ENCODE measurements around the gene STAT1.

Gene STAT1

DNA sequence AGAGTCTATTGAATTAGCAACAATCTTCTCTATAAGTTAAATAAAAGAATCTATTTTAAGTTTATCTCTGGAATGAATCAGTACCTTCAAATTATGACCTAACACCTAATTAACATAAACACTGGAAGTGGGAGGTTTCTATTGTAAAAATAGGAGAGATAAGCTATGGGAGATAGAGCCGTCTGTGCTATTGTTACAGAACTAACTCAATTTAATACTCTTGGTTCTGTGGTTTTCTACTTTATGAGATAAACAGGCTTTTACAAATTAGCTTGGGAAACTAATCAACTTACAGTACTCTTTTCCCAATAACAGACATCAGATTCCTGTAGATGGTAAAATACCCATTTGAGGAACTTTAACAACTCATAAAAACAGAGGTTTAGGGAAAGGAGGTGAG is 25.6 kb upstream of the STAT1 start (continued):
- TF ChIP-seq, protein P1, sequence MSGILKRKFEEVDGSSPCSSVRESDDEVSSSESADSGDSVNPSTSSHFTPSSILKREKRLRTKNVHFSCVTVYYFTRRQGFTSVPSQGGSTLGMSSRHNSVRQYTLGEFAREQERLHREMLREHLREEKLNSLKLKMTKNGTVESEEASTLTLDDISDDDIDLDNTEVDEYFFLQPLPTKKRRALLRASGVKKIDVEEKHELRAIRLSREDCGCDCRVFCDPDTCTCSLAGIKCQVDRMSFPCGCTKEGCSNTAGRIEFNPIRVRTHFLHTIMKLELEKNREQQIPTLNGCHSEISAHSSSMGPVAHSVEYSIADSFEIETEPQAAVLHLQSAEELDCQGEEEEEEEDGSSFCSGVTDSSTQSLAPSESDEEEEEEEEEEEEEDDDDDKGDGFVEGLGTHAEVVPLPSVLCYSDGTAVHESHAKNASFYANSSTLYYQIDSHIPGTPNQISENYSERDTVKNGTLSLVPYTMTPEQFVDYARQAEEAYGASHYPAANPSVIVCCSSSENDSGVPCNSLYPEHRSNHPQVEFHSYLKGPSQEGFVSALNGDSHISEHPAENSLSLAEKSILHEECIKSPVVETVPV (CRISPR knock-in tag; IDR thresholded peaks at IDR 0.05), result no peak
- TF ChIP-seq ZNF70 (CRISPR knock-in tag; IDR thresholded peaks at IDR 0.05), result peak; percentile 72; the same call in 1 of the 2 replicates
- TF ChIP-seq, protein P2, sequence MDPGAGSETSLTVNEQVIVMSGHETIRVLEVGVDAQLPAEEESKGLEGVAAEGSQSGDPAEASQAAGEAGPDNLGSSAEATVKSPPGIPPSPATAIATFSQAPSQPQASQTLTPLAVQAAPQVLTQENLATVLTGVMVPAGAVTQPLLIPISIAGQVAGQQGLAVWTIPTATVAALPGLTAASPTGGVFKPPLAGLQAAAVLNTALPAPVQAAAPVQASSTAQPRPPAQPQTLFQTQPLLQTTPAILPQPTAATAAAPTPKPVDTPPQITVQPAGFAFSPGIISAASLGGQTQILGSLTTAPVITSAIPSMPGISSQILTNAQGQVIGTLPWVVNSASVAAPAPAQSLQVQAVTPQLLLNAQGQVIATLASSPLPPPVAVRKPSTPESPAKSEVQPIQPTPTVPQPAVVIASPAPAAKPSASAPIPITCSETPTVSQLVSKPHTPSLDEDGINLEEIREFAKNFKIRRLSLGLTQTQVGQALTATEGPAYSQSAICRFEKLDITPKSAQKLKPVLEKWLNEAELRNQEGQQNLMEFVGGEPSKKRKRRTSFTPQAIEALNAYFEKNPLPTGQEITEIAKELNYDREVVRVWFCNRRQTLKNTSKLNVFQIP (CRISPR knock-in tag; IDR thresholded peaks at IDR 0.05; ENCODE audit: borderline replicate concordance, low read depth), result no peak
- no peak for TF ChIP-seq GLIS3 (CRISPR knock-in tag; IDR thresholded peaks at IDR 0.05)
- TF ChIP-seq TOX (CRISPR knock-in tag; IDR thresholded peaks at IDR 0.05; ENCODE audit: borderline replicate concordance), result no peak
- TF ChIP-seq, protein P3, sequence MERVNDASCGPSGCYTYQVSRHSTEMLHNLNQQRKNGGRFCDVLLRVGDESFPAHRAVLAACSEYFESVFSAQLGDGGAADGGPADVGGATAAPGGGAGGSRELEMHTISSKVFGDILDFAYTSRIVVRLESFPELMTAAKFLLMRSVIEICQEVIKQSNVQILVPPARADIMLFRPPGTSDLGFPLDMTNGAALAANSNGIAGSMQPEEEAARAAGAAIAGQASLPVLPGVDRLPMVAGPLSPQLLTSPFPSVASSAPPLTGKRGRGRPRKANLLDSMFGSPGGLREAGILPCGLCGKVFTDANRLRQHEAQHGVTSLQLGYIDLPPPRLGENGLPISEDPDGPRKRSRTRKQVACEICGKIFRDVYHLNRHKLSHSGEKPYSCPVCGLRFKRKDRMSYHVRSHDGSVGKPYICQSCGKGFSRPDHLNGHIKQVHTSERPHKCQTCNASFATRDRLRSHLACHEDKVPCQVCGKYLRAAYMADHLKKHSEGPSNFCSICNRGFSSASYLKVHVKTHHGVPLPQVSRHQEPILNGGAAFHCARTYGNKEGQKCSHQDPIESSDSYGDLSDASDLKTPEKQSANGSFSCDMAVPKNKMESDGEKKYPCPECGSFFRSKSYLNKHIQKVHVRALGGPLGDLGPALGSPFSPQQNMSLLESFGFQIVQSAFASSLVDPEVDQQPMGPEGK (CRISPR knock-in tag; IDR thresholded peaks at IDR 0.05; ENCODE audit: borderline replicate concordance), result no peak
- TF ChIP-seq TCF4 (CRISPR knock-in tag; IDR thresholded peaks at IDR 0.05; ENCODE audit: borderline replicate concordance), result peak; percentile 68; the same call in 1 of the 2 replicates
- no peak for TF ChIP-seq ISL1 (CRISPR knock-in tag; IDR thresholded peaks at IDR 0.05)

DNA sequence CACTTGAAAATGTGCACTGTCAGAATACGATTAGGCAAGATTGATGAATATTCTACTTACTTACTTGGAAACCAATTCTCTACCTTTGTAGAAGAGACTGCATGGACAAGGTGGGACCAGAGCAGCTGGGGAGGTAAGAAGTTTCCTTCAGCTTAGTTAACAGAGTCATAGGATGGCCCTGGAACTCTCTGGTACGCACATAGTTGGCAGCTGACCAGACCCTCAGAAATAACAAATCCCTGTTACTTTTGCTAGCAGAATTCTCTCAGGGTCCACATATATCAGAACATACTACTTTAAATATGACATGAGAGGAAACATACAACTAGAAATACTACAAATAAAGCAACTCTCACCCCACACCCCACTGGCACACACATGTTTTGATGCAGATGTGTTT is 24.8 kb upstream of the STAT1 start:
- TF ChIP-seq CSDC2 (CRISPR knock-in tag; IDR thresholded peaks at IDR 0.05) (no peak), ZC3H10 (CRISPR knock-in tag; IDR thresholded peaks at IDR 0.05) (no peak), ISL1 (CRISPR knock-in tag; IDR thresholded peaks at IDR 0.05) (no peak), BACH2 (CRISPR knock-in tag; IDR thresholded peaks at IDR 0.05; ENCODE audit: borderline replicate concordance) (no peak), ZNF70 (CRISPR knock-in tag; IDR thresholded peaks at IDR 0.05) (no peak), TOX (CRISPR knock-in tag; IDR thresholded peaks at IDR 0.05; ENCODE audit: borderline replicate concordance) (no peak), SNAI2 (CRISPR knock-in tag; IDR thresholded peaks at IDR 0.05) (no peak), ZNF565 (CRISPR knock-in tag; conservative IDR thresholded peaks at IDR 0.05; ENCODE audit: low read depth) (no peak), TCF4 (CRISPR knock-in tag; IDR thresholded peaks at IDR 0.05; ENCODE audit: borderline replicate concordance) (no peak)
- TF ChIP-seq, protein P4, sequence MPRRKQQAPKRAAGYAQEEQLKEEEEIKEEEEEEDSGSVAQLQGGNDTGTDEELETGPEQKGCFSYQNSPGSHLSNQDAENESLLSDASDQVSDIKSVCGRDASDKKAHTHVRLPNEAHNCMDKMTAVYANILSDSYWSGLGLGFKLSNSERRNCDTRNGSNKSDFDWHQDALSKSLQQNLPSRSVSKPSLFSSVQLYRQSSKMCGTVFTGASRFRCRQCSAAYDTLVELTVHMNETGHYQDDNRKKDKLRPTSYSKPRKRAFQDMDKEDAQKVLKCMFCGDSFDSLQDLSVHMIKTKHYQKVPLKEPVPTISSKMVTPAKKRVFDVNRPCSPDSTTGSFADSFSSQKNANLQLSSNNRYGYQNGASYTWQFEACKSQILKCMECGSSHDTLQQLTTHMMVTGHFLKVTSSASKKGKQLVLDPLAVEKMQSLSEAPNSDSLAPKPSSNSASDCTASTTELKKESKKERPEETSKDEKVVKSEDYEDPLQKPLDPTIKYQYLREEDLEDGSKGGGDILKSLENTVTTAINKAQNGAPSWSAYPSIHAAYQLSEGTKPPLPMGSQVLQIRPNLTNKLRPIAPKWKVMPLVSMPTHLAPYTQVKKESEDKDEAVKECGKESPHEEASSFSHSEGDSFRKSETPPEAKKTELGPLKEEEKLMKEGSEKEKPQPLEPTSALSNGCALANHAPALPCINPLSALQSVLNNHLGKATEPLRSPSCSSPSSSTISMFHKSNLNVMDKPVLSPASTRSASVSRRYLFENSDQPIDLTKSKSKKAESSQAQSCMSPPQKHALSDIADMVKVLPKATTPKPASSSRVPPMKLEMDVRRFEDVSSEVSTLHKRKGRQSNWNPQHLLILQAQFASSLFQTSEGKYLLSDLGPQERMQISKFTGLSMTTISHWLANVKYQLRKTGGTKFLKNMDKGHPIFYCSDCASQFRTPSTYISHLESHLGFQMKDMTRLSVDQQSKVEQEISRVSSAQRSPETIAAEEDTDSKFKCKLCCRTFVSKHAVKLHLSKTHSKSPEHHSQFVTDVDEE (CRISPR knock-in tag; IDR thresholded peaks at IDR 0.05), result no peak
- TF ChIP-seq, protein P1 (CRISPR knock-in tag; IDR thresholded peaks at IDR 0.05), result no peak
- TF ChIP-seq, protein P2 (CRISPR knock-in tag; IDR thresholded peaks at IDR 0.05; ENCODE audit: borderline replicate concordance, low read depth), result no peak
- TF ChIP-seq, protein P5, sequence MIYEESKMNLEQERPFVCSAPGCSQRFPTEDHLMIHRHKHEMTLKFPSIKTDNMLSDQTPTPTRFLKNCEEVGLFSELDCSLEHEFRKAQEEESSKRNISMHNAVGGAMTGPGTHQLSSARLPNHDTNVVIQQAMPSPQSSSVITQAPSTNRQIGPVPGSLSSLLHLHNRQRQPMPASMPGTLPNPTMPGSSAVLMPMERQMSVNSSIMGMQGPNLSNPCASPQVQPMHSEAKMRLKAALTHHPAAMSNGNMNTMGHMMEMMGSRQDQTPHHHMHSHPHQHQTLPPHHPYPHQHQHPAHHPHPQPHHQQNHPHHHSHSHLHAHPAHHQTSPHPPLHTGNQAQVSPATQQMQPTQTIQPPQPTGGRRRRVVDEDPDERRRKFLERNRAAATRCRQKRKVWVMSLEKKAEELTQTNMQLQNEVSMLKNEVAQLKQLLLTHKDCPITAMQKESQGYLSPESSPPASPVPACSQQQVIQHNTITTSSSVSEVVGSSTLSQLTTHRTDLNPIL (CRISPR knock-in tag; IDR thresholded peaks at IDR 0.05; ENCODE audit: low read depth), result no peak
- TF ChIP-seq, protein P3 (CRISPR knock-in tag; IDR thresholded peaks at IDR 0.05; ENCODE audit: borderline replicate concordance), result no peak
- no peak for ATAC-seq
